Stimulated activated CD8-positive, alpha-beta memory T cell treated with anti-CD3 and anti-CD28 coated beads, Interleukin-15, amount 100 ng/mL, for 24 hours (primary cell): ENCODE measurements around the gene SLC49A3.
"Not testable (repeated sequence)": the region's sequence is repeated elsewhere in the genome, so short reads cannot be mapped to it uniquely, and the experiment has no call there.

Experiments
- DNase-seq: peaks from one replicate; pipeline ENCODE4 v3.0.0-alpha.2; 2020; ENCODE audit warnings: low read depth

The SLC49A3 gene

GRCh38 chr4:681736-682451 is 7.1 kb downstream of the SLC49A3 start:
- DNase-seq: no peak

GRCh38 chr4:680928-681645 is 7.9 kb downstream of the SLC49A3 start:
- no peak for DNase-seq

DNA sequence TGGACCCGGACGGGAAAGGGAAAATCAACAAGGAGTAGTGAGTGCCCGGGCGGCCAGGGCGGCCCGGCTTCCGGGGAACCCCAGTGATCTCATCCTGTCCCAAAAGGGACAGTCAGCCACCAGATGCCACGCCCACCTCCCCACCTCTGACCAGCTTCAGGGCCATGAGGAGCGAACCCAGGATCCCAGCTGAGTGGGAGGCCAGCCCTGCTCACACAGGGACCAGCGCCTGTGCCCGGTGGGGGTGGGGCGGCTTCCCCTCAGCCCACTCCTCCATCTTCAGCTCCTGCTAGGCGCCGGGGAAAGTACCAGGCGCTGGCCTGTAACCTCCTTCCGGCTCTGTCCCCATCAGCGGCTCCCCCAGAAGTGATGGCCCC is 8.4 kb downstream of the SLC49A3 start:
- no peak for DNase-seq

- DNase-seq: no peak
These were observed 8.9 kb downstream of the SLC49A3 start for GRCh38 chr4:680091-680490.

GRCh38 chr4:679629-680028 is 9.3 kb downstream of the SLC49A3 start:
- DNase-seq: no peak

DNA sequence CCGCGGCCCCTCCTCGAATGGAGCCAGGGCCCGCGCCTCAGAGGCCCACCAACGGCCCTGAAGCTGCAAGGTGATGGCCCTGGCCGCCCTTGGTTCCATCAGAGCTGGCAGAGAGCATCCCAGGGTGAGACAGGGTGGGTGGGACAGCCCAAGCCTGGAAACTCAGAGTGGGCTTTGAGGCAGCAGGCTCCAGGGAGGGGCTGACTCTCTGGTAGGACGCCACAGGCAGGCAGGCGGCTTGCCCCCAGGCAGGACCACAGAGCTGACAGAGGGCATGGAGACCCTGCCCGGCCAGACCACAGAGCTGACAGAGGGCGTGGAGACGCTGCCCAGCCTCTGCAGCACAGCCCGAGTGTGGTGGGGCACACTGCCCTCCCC is 9.9 kb downstream of the SLC49A3 start:
- no peak for DNase-seq

- DNase-seq: no peak
These were observed 10.4 kb downstream of the SLC49A3 start for GRCh38 chr4:678331-679103.

DNA sequence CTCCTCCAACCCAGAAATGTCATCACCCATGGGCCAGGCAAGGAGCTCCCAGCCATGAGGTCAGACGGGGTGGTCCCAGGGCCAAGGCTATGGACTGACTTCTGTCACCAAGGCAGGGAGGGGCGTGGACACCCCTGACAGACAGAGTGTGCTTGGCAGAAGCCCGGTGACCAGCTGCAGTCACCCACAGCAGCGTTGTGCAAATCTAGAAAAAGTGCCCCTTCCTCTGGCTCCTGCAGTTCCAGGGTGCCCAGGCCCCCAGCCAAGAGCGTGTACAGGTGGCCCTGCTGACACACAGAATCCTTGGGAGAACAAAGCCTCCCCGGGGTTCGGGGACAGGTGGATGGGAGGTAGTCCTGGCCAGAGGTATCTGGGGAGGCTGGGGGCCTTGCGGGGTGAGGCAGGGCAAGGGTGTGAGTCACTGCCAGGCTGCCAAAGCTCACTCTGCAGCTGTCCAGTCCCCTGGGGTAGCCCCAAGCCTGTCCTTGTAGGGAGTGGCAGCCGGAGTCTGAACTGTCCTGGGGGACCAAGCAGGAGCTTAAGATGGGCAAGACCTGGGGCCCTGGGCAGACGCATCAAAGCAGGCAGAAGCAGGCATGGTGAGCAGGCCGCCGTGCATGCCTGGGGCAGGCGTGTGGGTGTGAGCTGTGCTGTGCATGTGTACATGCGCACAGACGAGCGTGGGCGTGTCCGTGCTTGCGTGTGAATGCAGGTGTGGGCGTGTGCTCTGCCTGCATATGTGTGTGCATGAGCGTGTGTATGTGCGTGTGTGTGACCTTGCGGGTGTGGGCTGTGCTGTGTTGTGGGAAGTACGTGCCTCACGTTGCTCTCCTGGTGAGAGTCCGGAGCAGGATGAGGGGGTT is 11.3 kb downstream of the SLC49A3 start:
- DNase-seq: no peak

DNA sequence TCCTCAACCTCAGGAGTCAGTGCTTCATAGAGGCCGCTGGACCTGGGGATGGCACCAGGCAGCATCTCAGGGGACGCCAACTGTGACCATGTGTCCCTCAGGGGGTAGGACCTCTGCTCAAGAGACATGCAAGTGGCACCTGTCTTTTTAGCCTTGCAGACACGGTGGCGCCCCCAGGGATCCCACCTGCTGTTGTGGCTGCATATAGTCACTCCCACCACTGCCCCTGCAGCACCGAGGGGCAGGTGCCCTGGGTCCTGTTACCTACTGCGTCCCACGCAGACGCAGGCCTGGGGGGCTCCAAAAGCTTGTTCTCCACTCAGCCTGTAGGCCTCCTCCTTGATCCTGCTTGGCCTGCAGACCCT is 12.1 kb downstream of the SLC49A3 start:
- no peak for DNase-seq

GRCh38 chr4:675980-676870 is 12.7 kb downstream of the SLC49A3 start:
- no peak for DNase-seq

DNA sequence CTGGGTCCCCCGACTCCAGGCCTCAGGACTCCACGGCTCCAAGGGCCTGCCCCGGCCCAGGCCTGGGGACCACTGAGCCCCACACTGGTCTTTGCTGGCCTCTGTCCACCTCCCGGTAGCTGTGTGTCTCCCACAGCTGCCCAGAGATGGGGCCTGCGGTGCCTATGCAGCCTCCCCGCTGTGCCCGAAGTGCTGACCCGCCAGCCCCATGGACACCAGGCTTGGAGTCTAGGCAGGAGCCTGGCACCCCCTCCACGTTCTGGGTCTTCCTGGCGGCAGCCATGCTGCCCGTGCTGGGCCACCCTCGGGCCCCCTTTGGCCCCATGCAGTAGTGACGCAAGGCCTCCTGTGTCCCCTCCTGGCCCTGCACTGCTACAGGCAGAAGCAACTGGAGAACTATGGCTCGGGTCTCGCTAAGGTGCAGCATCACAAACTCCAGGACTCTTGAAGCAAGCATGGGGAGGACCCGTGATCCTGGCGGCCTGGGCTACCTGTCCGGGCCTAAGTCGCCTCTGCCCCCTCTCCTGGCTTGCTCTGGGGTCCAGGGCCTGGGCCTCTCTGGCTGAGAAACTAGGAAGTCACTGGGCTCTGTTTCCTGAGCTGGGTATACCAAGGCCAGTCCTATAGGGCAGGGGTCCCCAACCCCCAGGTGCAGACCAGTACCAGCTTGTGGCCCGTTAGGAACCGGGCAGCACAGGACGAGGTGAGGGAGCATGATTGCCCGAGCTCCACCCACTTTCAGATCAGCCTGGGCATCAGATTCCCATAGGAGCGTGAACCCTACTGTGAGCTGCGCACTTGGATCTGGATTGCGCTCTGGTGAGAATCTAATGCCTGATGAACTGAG is 13.7 kb downstream of the SLC49A3 start:
- no peak for DNase-seq

DNA sequence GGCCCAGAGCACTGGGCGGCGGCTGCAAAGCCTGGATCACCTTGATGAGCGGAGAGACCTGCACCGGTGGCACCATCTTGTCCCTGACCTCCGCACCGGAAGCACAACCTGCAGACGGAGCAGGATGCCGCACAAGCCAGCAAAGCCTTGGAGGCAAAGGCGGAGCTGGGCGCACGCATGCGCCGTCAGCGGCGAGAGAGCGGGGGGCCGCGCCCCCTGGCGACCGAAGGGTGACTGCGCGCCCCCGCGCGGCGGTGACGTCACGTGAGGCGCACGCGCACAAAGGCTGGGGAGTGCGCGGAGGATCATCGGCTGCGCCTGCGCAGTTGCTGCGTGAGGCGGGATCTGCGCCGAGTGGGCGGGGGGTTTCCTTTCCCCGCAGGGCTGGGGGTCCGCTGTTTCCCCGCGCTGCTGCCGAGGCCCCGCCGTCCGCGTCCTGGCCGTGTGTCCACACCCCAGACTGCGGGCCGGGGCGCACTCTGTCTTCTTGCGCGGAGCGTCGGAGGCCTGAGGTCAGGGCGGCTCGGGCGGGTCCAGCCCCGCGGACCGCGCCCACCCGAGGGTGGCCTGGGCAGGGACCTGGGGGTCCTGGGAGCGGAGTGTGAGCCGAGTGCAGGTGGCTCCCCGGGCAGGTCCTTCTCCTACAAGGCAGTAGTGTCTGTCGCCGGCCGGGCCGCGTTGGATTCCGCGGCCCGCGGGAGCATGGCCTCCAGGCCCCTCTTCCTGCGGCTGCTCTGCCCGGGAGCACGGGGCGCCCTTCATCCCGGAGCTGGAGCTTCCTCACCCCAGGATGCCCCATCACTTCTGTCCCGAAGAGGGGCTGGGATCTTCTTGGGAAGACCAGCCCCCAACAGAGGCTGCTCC is 14.5 kb downstream of the SLC49A3 start, which contains the start of the genes ATP5ME and MYL5:
ATP5ME (minus strand) TSS at position 105 of the 864 bp plus-strand sequence; CDS start at position 76, 29 bp downstream.
MYL5 (plus strand) TSS at position 371 of the 864 bp plus-strand sequence. CDS start 3,485 bp downstream, outside the sequence.
- peak; percentile 99 for DNase-seq

- no peak for DNase-seq
These were observed 15.4 kb downstream of the SLC49A3 start for GRCh38 chr4:673349-674091.

GRCh38 chr4:671769-672168 is 17.2 kb downstream of the SLC49A3 start:
- DNase-seq: no peak

DNA sequence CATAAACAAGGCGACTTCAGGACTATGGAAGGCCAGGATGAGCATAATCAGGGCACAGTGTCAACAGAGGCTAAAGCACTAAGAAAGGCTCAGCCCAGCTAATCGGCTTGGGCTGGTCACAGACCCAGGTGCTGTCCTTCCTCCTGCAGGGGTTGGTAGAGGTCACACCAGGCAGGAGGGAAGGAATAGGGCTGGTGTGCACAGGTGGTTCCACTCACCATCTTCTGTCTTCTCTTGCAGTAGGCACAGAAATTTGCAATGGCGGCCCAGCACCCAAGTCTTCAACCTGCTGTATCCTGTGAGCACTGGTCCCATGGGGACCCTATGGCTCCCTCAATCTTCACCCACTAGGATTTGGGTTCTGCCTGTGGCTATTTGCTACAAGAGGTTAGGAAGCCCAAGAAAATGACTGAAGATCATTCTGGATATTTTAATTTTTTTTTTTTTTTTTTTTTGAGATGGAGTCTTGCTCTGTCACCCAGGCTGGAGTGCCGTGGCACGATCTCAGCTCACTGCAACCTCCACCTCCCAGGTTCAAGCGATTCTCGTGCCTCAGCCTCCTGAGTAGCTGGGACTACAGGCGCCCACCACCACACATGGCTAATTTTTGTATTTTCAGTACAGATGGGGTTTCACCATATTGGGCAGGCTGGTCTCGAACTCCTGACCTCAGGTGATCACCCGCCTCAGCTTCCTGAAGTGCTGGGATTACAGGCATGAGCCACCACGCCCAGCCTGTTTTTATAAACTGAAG is 19.0 kb downstream of the SLC49A3 start:
- DNase-seq: not testable (repeated sequence)

- not testable (repeated sequence) for DNase-seq
These were observed 20.7 kb downstream of the SLC49A3 start for GRCh38 chr4:668219-668618.

DNA sequence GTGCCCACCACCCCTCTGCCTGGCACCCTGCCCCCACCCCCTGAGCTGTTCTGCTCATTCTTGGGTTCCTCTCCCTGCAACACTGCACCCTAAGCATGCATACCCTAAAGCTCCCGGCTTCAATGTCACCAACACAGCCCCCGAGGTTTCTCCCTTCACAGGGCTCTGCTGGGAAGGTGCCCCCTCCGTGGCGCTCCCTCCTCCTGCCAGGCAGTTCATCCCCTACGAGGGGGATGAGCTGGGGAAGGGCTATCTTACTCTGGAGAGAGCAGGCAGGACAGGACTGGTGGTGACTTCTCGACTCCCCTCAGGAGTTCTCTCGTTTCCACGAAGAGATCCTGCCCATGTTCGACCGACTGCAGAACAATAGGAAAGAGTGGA is 21.4 kb downstream of the SLC49A3 start:
- no peak for DNase-seq
